Stimulated activated CD8-positive, alpha-beta memory T cell treated with anti-CD3 and anti-CD28 coated beads, Interleukin-4, amount 100 ng/mL, for 48 hours (primary cell): ENCODE results near the gene CYP2E1.
"Not testable (repeated sequence)": the region's sequence is repeated elsewhere in the genome, so short reads cannot be mapped to it uniquely, and the experiment has no call there.

Experiments used
- DNase-seq: peaks from one replicate; pipeline ENCODE4 v3.0.0-alpha.2; 2020

The CYP2E1 gene

GRCh38 chr10:133573460-133573859, 46.3 kb downstream of the CYP2E1 start:
- DNase-seq: not testable (repeated sequence)

- not testable (repeated sequence) for DNase-seq
These were observed 49.9 kb downstream of the CYP2E1 start for GRCh38 chr10:133577037-133577436.
